HepG2 (cell line): Measurements from ENCODE around the gene MRFAP1. TPM values are rescaled to one million over a fixed set of nuclear protein-coding genes. Genes with fewer than 3 reads are reported as not detected.

Experiments used
- ATAC-seq: fragments of 200-7000 bp; cut with Tn5 transposase; 3 replicates; pipeline ENCODE4 v1.9.1; 2020; ENCODE audit warnings: mild to moderate bottlenecking, moderate library complexity
- BruUV-seq: library from RNA; stranded (reverse); fragments of 400-500 nt; replicated peaks from 2 replicates; lab custom pipeline; 2021; lab: Mats Ljungman, UMichigan
- CTCF ChIA-PET: fragments of 300-600 bp; formaldehyde crosslinking; extraction: SDS; loops from one replicate; lab custom pipeline; 2021; ENCODE audit warnings: low total read pairs, inconsistent platforms, low intra/inter-chr PET ratio; lab: Yijun Ruan, JAX
- POLR2A ChIA-PET: fragments of 350-600 bp; sonication (Branson Sonifier 250); formaldehyde crosslinking; loops from one replicate; lab custom pipeline; 2020; ENCODE audit warnings: antibody characterized with exemption, inconsistent platforms; lab: Yijun Ruan, JAX
- DNase-seq: peaks from one replicate; pipeline ENCODE4 v3.0.0-alpha.2; 2015; ENCODE audit warnings: low spot score
- FAIRE-seq: peaks from 3 replicates; lab custom pipeline; 2011; peaks lifted over from hg19 to GRCh38; lab: Jason Lieb, UNC
- H2AFZ ChIP-seq: one replicate; pipeline ENCODE4 v1.6.1; 2011; ENCODE audit warnings: low read length, inconsistent platforms
- H3K27ac ChIP-seq: fragments of 300-600 bp; 3 replicates; pipeline ENCODE4 v1.8.0; 2011; ENCODE audit warnings: mixed run types, mild to moderate bottlenecking, mixed read lengths, low read length, inconsistent platforms; ENCODE audit not compliant: insufficient read depth; ENCODE audit errors: extremely low read length
- H3K27me3 ChIP-seq, 2 experiments: fragments of 200-600 bp in 1 of 2; 2 replicates in 1 of 2; 3 replicates in 1 of 2; pipeline versions ENCODE4 v1.6.0 to v1.8.0; 2011; ENCODE audit warnings: low read length in 2 of 2, mild to moderate bottlenecking in 2 of 2, moderate library complexity in 2 of 2, inconsistent platforms in 1 of 2; ENCODE audit not compliant: insufficient read depth in 2 of 2, control insufficient read depth in 1 of 2
- H3K36me3 ChIP-seq, 2 experiments: fragments of 200-600 bp in 1 of 2; replicated peaks in 1 of 2; 2 replicates in 1 of 2; 3 replicates in 1 of 2; pipeline versions ENCODE4 v1.5.1 to v1.8.0; 2011; ENCODE audit warnings: low read length in 2 of 2, inconsistent platforms in 1 of 2; ENCODE audit not compliant: insufficient read depth in 2 of 2, control insufficient read depth in 1 of 2
- H3K4me1 ChIP-seq: 2 replicates; pipeline ENCODE4 v1.5.1; 2012; ENCODE audit warnings: low read length, inconsistent platforms; ENCODE audit not compliant: insufficient read depth
- H3K4me2 ChIP-seq: 2 replicates; pipeline ENCODE4 v1.6.0; 2011; ENCODE audit warnings: low read depth, low read length, inconsistent platforms
- H3K4me3 ChIP-seq, 3 experiments: fragments of 200-600 bp in 1 of 3; sonication (generic), shearing (Covaris generic) in 1 of 3; replicated peaks in 1 of 3; 2 replicates each; pipeline ENCODE4 v1.5.1; 2011 to 2016; ENCODE audit warnings: low read length in 3 of 3, inconsistent platforms in 2 of 3, low read depth in 2 of 3, mild to moderate bottlenecking in 2 of 3, control low read depth in 1 of 3, mixed read lengths in 1 of 3; ENCODE audit not compliant: insufficient read depth in 1 of 3
- H3K79me2 ChIP-seq: one replicate; pipeline ENCODE4 v1.6.1; 2011; ENCODE audit warnings: low read length, inconsistent platforms; ENCODE audit not compliant: insufficient read depth
- H3K9ac ChIP-seq: 2 replicates; pipeline ENCODE4 v1.6.0; 2011; ENCODE audit warnings: mild to moderate bottlenecking, low read depth, low read length, inconsistent platforms; ENCODE audit not compliant: insufficient read depth
- H3K9me3 ChIP-seq: 2 replicates; pipeline ENCODE4 v1.5.1; 2012; ENCODE audit warnings: mild to moderate bottlenecking, low read length
- H4K20me1 ChIP-seq: 2 replicates; pipeline ENCODE4 v1.6.0; 2011; ENCODE audit warnings: inconsistent platforms, mild to moderate bottlenecking, low read length, moderate library complexity; ENCODE audit not compliant: insufficient read depth
- BRF2 ChIP-seq: sonication (generic); formaldehyde crosslinking; IDR thresholded peaks from 2 replicates; pipeline ENCODE4 v1.8.1; 2022; ENCODE audit warnings: mild to moderate bottlenecking, missing genetic modification reagents
- CCDC6 ChIP-seq: sonication (generic); formaldehyde crosslinking; IDR thresholded peaks from 2 replicates; pipeline ENCODE4 v1.8.1; 2022; ENCODE audit warnings: mild to moderate bottlenecking, missing genetic modification reagents, moderate library complexity
- MXD1 ChIP-seq: sonication (generic); formaldehyde crosslinking; IDR thresholded peaks from 2 replicates; pipeline ENCODE4 v1.4.0; 2020; ENCODE audit warnings: mild to moderate bottlenecking, missing genetic modification reagents
- MYPOP ChIP-seq: sonication (generic); formaldehyde crosslinking; IDR thresholded peaks from 2 replicates; pipeline ENCODE4 v1.8.1; 2023; ENCODE audit warnings: mild to moderate bottlenecking, moderate library complexity, missing genetic modification reagents
- NR2C2 ChIP-seq: sonication (generic); formaldehyde crosslinking; IDR thresholded peaks from 2 replicates; pipeline ENCODE4 v1.4.0; 2020; ENCODE audit warnings: missing genetic modification reagents, mild to moderate bottlenecking, moderate library complexity, borderline replicate concordance
- RBM22 ChIP-seq: fragments of 200-400 bp; formaldehyde crosslinking; optimal IDR thresholded peaks from 2 replicates; pipeline ENCODE3; 2017; ENCODE audit warnings: mild to moderate bottlenecking, low read length, moderate library complexity
- REST ChIP-seq, 2 experiments: IDR thresholded peaks; 2 replicates each; pipeline ENCODE4 v1.6.1; 2011 to 2012; ENCODE audit warnings: low read length in 2 of 2, borderline replicate concordance in 1 of 2, low read depth in 1 of 2, mild to moderate bottlenecking in 1 of 2, moderate library complexity in 1 of 2
- THRA ChIP-seq: sonication (generic); formaldehyde crosslinking; IDR thresholded peaks from 2 replicates; pipeline ENCODE4 v1.4.0; 2020; ENCODE audit warnings: missing genetic modification reagents, borderline replicate concordance
- ZNF530 ChIP-seq: sonication (generic); formaldehyde crosslinking; IDR thresholded peaks from 2 replicates; pipeline ENCODE4 v1.5.0; 2020; ENCODE audit warnings: low read depth, mild to moderate bottlenecking, missing genetic modification reagents
- ZNF747 ChIP-seq: sonication (generic); formaldehyde crosslinking; IDR thresholded peaks from 2 replicates; pipeline ENCODE4 v1.8.1; 2023; ENCODE audit warnings: missing genetic modification reagents, mild to moderate bottlenecking, borderline replicate concordance
- ZNF781 ChIP-seq: sonication (generic); formaldehyde crosslinking; IDR thresholded peaks from 2 replicates; pipeline ENCODE4 v1.5.1; 2020; ENCODE audit warnings: borderline replicate concordance, mild to moderate bottlenecking, missing genetic modification reagents; ENCODE audit errors: not compliant biosample characterization
- ZNF891 ChIP-seq: sonication (generic); formaldehyde crosslinking; IDR thresholded peaks from 2 replicates; pipeline ENCODE4 v1.5.0; 2020; ENCODE audit warnings: mild to moderate bottlenecking, missing genetic modification reagents
- WGBS: methylation state at CpG from one replicate; pipeline ENCODE4 v1.1.6; 2017; ENCODE audit warnings: low lambda C conversion rate; 5-methylcytosine and 5-hydroxymethylcytosine counted together
- in situ Hi-C: cut with HindIII; loops from 2 replicates; pipeline ENCODE4 v1.10.0; 2017; ENCODE audit warnings: low pct_unique_long_range_greater_than_20kb; ENCODE audit not compliant: extremely low pct_ligation_motif_present
- intact Hi-C: fragments of 100-400 bp; cut with micrococcal nuclease; formaldehyde crosslinking; loops from one replicate; pipeline ENCODE4 v1.10.0; 2022; ENCODE audit not compliant: unreplicated experiment
- polyA plus RNA-seq, 8 experiments: library from polyadenylated mRNA; depleted of rRNA in 3 of 8; stranded (reverse) in 7 of 8; unstranded in 1 of 8; fragments of >200 nt; fragmentation: Illumina TruSeq in 4 of 8; extraction: Trizol in 4 of 8; gene quantifications; 2 replicates each; pipeline versions ENCODE4 v1.2.1 to v1.2.3, GENCODE V29; 2011 to 2016; ENCODE audit warnings: low read depth in 4 of 8, missing spikeins in 1 of 8, mixed read lengths in 1 of 8; ENCODE audit not compliant: insufficient read depth in 1 of 8
- total RNA-seq, 5 experiments: library from RNA; depleted of rRNA; stranded (reverse); fragments of >200 nt; fragmentation: Illumina TruSeq; extraction: Trizol; gene quantifications; 2 replicates each; pipeline ENCODE4 v1.2.3, GENCODE V29; 2016; ENCODE audit warnings: low read depth in 1 of 5

MRFAP1 gene
- total and polyA plus RNA-seq, 2 of the 13 experiments (the other 11 are each of a cell fraction or from before 2014, with no cell fraction given), result 112 to 158 TPM

GRCh38 chr4:6641164-6641970, 882 bp downstream of the MRFAP1 start (continued):
- TF ChIP-seq BRF2 (0 out of 2 replicates have a peak, but pooled peaks have one; percentile 7), ZNF891 (CRISPR knock-in tag) (0 out of 2 replicates have a peak, but pooled peaks have one; percentile 0), ZNF747 (CRISPR knock-in tag) (0 out of 2 replicates have a peak, but pooled peaks have one; percentile 35), CCDC6 (CRISPR knock-in tag) (0 out of 2 replicates have a peak, but pooled peaks have one; percentile 1), MYPOP (CRISPR knock-in tag) (no peak; the same call in 1 of the 2 replicates), NR2C2 (CRISPR knock-in tag) (peak; percentile 9; the same call in 1 of the 2 replicates), ZNF781 (CRISPR knock-in tag) (peak; percentile 14)

- Histone ChIP-seq H3K4me1 (peaks cover 38% of the 10 kb centered on the region), H3K9ac (peak overlapping the region; percentile 90), H3K36me3 (peaks cover 0 to 17% of the 10 kb centered on the region in 2 experiments; a peak in 2 of 5 replicates), H3K27me3 (no peaks in the 10 kb centered on the region; a peak in 1 of 5 replicates), H3K9me3 (no peaks in the 10 kb centered on the region), H2AFZ (no peak overlapping the region), H3K27ac (peak overlapping the region; percentile 84), H3K4me3 (peak overlapping the region; percentile 67 to 91 (median 74)), H3K79me2 (peaks cover 33% of the 10 kb centered on the region), H4K20me1 (peaks cover 13% of the 10 kb centered on the region), H3K4me2 (peak overlapping the region; percentile 77)
- ChIA-PET CTCF (no interaction called here), POLR2A (interaction anchor here (2.2 to 4.2 kb wide), 3 partner anchors 9 to 47 kb away, joined by 11 to 24 read pairs (median 13); a partner anchor contains a TSS)
- WGBS, result 49% methylated on average over 5 of the region's 5 CpGs
- in situ Hi-C loops (no loop called here), intact Hi-C loops (loop anchor here (5.0 kb wide), 1 partner anchor 45 kb away; no protein-coding TSS in a partner anchor)
- no peak for ATAC-seq
- TF ChIP-seq RBM22, result no peak
- TF ChIP-seq MXD1 (CRISPR knock-in tag), result 0 out of 2 replicates have a peak, but pooled peaks have one; percentile 9
- no peak for TF ChIP-seq ZNF530 (CRISPR knock-in tag)
- TF ChIP-seq THRA (CRISPR knock-in tag), result no peak
- peak in 1 of 2 experiments; percentile 26; a peak in 1 of 4 replicates for TF ChIP-seq REST (IDR thresholded peaks at IDR 0.05; ENCODE audit: borderline replicate concordance in 1 of 2, low read depth in 1 of 2, low read length in 2 of 2)
- no peak for DNase-seq
- BruUV-seq, result no TSS peak
- no peak for FAIRE-seq
Observed at GRCh38 chr4:6641971-6642320, 1.5 kb downstream of the MRFAP1 start.
